ENCODE data around the gene CLCNKB.

The CLCNKB gene

DNA sequence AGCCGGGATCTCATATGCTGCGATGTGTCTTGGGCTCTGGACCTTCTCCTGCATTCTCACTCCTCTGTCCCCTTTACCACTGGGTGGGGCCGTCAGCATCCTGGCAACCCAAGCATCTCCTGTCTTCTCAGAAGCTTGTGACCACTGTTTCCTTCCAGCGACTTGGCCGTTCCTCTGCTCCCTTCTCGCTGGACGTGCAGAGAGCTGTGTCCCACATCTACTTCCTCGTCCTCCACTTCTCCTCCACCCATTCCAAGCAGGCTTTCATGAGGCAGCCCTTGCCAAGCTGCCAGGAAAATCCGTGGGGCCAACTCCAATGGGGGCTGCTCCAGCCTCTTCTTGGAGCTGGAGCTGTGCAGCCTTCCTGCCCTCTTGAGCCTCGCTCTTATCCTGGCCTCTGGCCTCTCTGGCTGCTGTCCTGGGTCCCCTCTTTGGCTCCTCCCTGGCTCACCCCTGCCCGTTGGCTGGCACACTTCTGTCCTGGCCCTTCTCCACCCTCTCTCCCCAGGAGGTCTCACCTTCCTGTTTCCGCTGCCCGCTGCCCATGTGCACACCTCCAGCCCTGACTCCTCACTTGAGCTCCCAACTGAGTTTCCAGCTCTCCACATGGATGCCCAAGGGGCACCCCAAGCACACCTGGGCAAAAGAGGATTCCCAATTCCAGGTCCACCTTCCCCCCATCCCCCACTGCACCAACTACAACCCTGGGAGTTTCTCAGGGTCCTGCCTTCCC lies 21.1 kb downstream of the CLCNKB start:
- DNase-seq (ENCODE audit: low read depth in 2 of 2), result peak in 1 of 2 donors; percentile 28
- H3K4me3 ChIP-seq (replicated peaks in 1 of 2; ENCODE audit: low read depth in 2 of 2, low read length in 2 of 2), result no peak overlapping the region
- TF ChIP-seq, protein P1, sequence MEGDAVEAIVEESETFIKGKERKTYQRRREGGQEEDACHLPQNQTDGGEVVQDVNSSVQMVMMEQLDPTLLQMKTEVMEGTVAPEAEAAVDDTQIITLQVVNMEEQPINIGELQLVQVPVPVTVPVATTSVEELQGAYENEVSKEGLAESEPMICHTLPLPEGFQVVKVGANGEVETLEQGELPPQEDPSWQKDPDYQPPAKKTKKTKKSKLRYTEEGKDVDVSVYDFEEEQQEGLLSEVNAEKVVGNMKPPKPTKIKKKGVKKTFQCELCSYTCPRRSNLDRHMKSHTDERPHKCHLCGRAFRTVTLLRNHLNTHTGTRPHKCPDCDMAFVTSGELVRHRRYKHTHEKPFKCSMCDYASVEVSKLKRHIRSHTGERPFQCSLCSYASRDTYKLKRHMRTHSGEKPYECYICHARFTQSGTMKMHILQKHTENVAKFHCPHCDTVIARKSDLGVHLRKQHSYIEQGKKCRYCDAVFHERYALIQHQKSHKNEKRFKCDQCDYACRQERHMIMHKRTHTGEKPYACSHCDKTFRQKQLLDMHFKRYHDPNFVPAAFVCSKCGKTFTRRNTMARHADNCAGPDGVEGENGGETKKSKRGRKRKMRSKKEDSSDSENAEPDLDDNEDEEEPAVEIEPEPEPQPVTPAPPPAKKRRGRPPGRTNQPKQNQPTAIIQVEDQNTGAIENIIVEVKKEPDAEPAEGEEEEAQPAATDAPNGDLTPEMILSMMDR (IDR thresholded peaks at IDR 0.05; ENCODE audit: low read depth, low read length), result no peak

DNA sequence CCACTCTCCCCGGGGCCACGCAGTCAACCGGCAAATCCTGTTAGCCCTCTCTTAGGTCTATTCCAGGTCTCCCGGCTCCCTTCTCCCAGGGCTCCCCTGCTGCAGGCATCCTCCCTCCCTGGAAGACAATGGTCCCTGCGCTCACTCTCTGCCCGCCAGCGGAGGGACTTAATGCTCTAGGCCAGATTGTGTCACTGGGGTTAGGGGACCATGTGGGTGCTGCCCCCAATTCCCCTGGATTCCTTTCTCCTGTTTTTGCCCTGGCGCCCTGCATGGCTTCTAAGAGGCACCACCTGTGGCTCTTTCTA lies 21.6 kb downstream of the CLCNKB start:
- TF ChIP-seq, protein P1 (IDR thresholded peaks at IDR 0.05; ENCODE audit: low read depth, low read length), result no peak
- DNase-seq (ENCODE audit: low read depth in 2 of 2), result no peak
- no peak overlapping the region for H3K4me3 ChIP-seq (replicated peaks in 1 of 2; ENCODE audit: low read depth in 2 of 2, low read length in 2 of 2)

DNA sequence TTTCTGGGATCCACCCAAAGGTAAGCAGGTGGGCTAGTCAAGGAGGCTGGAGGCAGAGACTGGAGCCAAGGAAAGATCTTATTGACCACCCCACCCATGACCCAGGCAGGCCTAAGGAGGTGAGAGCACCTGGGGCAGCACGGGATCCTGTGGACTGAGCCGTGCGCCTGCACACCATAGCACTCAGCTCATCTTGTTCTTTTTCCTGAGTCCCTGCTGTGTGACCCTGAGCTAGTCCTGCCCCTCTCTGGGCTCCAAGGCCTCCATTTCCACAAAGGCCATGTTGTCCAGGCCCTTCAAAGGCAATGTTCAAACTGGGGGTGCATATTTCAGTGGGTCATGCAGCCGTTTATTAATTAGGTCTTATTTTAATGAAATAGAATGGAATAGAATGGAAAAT lies 22.7 kb downstream of the CLCNKB start:
- no peak for DNase-seq (ENCODE audit: low read depth in 2 of 2)
- H3K4me3 ChIP-seq (replicated peaks in 1 of 2; ENCODE audit: low read depth in 2 of 2, low read length in 2 of 2), result no peak overlapping the region
- TF ChIP-seq, protein P1 (IDR thresholded peaks at IDR 0.05; ENCODE audit: low read depth, low read length), result no peak

DNA sequence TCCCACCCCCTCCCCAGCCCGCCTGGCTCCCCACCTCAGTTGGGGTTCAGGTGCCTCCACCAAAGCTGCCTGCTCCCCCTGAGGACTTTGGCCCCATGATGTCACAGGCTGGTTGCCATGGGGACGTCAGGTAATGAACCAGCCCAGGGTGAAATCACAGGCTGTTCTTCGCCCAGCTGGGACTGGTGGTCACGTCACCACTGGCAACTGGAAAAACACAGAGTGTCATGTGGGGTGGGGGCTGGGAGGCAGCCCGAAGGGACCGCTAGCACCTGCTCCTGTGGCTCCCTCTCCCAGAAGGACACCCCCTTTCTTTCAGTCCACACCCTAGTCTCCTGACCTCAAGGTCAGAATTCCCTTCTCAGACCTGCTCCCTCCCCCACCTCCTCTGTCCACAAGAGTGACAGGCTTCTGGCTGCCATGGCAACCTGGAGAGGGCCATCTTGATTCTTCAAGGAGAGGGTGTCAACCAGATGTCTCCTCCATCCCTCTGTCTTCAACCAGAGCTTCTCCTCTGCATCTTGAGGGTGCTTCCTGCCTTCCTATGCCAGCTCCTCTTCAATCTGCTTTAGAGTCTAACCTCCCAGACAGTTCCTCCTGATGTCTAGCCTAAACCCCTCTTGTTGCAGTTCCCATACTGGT lies 23.7 kb downstream of the CLCNKB start:
- TF ChIP-seq, protein P1 (IDR thresholded peaks at IDR 0.05; ENCODE audit: low read depth, low read length), result no peak
- no peak for DNase-seq (ENCODE audit: low read depth in 2 of 2)
- H3K4me3 ChIP-seq (replicated peaks in 1 of 2; ENCODE audit: low read depth in 2 of 2, low read length in 2 of 2), result no peak overlapping the region

DNA sequence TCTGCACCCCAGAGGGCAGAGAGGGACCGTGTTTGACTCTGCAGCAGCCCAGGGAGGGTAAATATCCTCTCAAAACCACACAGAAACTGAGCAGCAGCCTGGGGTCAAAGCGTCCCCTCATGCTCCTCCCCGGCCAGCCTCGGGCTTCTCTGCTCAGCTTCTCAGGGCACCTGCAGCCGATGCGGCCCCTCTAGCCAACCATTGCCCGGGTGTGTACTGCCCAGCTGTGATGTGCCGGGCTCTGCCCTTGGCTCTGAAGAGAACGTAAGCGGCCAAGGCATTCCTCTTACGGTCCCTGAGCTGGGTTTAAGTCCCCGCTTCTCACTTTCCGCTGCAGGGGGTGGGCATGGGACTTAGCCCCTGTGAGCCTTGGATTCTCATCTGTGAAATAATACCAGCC lies 24.4 kb downstream of the CLCNKB start:
- H3K4me3 ChIP-seq (replicated peaks in 1 of 2; ENCODE audit: low read depth in 2 of 2, low read length in 2 of 2), result no peak overlapping the region
- DNase-seq (ENCODE audit: low read depth in 2 of 2), result no peak
- TF ChIP-seq, protein P1 (IDR thresholded peaks at IDR 0.05; ENCODE audit: low read depth, low read length), result no peak

DNA sequence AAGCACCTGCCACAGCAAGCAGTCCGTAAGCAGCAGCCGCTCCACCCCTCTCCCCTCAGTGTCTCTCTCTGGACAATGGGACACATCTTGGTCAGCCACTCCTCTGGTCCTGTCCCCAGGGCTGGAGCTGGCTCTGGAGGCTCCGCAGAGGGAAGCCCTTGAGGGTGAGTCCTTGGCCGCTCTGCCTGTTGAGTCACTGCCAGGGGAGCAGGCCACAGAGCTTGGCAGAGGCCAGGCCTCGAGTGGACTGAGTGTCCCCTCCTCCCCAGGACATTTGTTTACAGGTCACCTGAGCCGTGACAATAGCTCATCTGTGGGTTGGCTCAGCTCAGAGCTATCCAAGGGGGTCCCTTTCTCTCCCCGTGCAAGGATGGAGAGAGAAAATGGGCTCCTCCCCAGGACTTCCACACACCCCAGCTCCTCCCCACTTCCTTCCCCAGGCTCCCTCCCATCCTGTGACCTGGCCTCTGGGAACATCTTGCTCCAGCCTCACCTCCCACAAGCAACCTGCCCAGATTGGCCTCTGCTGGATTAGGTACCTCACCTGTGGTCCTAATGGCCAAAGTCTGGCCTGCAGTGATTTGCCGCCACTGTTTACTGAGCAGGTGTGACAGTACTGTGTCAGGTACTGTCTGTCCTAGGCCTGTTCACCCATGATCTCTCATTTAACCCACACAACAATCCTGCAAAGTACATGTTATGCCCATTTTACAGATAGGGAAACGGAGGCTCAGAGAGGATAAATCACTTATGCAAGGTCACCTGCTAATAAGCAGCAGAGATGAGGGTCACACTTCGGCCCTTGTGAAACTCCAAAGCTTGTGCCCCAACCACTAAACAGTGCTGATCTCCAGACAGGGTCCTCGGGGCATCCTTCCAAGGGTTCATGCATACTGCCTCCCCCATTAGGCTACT lies 25.0 kb downstream of the CLCNKB start:
- H3K4me3 ChIP-seq (replicated peaks in 1 of 2; ENCODE audit: low read depth in 2 of 2, low read length in 2 of 2), result no peak overlapping the region
- TF ChIP-seq, protein P1 (IDR thresholded peaks at IDR 0.05; ENCODE audit: low read depth, low read length), result no peak
- peak; percentile 29 to 39 for DNase-seq (ENCODE audit: low read depth in 2 of 2)
